Panc1 (cell line): ENCODE results near the gene FAF1. TPM values are rescaled to one million over a fixed set of nuclear protein-coding genes. Genes with fewer than 3 reads are reported as not detected.
"Not testable (repeated sequence)": the region's sequence is repeated elsewhere in the genome, so short reads cannot be mapped to it uniquely, and the experiment has no call there.

ENCODE experiments used
- ATAC-seq: fragments of 200-7000 bp; cut with Tn5 transposase; 2 replicates; pipeline ENCODE4 v1.9.1; 2020; ENCODE audit warnings: mild to moderate bottlenecking, moderate library complexity
- BruUV-seq: library from RNA; stranded (reverse); fragments of 400-500 nt; replicated peaks from 2 replicates; lab custom pipeline; 2021; lab: Mats Ljungman, UMichigan
- CTCF ChIA-PET: fragments of 300-600 bp; sonication (Branson Sonifier 250); formaldehyde crosslinking; loops from one replicate; lab custom pipeline; 2022; ENCODE audit warnings: antibody characterized with exemption; lab: Charles Lee
- POLR2A ChIA-PET: fragments of 300-600 bp; sonication (Branson Sonifier 250); formaldehyde crosslinking; loops from one replicate; lab custom pipeline; 2022; ENCODE audit warnings: antibody characterized with exemption; lab: Charles Lee
- DNase-seq: peaks from one replicate; pipeline ENCODE4 v3.0.0-alpha.2; 2010; ENCODE audit warnings: low read depth, low spot score
- H3K27ac ChIP-seq: 2 replicates; pipeline ENCODE4 v1.5.1; 2011; ENCODE audit warnings: mild to moderate bottlenecking, low read length, inconsistent platforms
- H3K27me3 ChIP-seq: fragments of 200-500 bp; sonication (Bioruptor generic); 2 replicates; pipeline ENCODE4 v1.6.0; 2014; ENCODE audit warnings: low read length, inconsistent platforms; ENCODE audit not compliant: control insufficient read depth, insufficient read depth
- H3K36me3 ChIP-seq: fragments of 200-500 bp; sonication (Bioruptor generic); 2 replicates; pipeline ENCODE4 v1.5.1; 2014; ENCODE audit warnings: inconsistent platforms, mild to moderate bottlenecking, low read length, moderate library complexity; ENCODE audit not compliant: control insufficient read depth, insufficient read depth
- H3K4me1 ChIP-seq: 2 replicates; pipeline ENCODE4 v1.5.1; 2011; ENCODE audit warnings: inconsistent platforms, mild to moderate bottlenecking, low read length, moderate library complexity; ENCODE audit not compliant: control insufficient read depth, insufficient read depth
- H3K4me3 ChIP-seq, 2 experiments: 2 replicates each; pipeline ENCODE4 v1.5.1; 2011 to 2012; ENCODE audit warnings: low read depth in 2 of 2, low read length in 2 of 2, mild to moderate bottlenecking in 2 of 2, inconsistent platforms in 1 of 2, moderate library complexity in 1 of 2
- H3K9me3 ChIP-seq: fragments of 200-500 bp; sonication (Bioruptor generic); 2 replicates; pipeline ENCODE4 v1.5.1; 2014; ENCODE audit warnings: low read depth, mild to moderate bottlenecking, inconsistent platforms, low read length, moderate library complexity; ENCODE audit not compliant: control insufficient read depth, insufficient read depth
- POLR2AphosphoS5 ChIP-seq: IDR thresholded peaks from 2 replicates; pipeline ENCODE4 v1.6.1; 2012; ENCODE audit warnings: mild to moderate bottlenecking, low read depth, low read length, moderate library complexity
- REST ChIP-seq, 2 experiments: IDR thresholded peaks; 2 replicates each; pipeline ENCODE4 v1.6.1; 2011 to 2012; ENCODE audit warnings: low read depth in 2 of 2, control low read depth in 1 of 2, low read length in 1 of 2, mild to moderate bottlenecking in 1 of 2, moderate library complexity in 1 of 2; ENCODE audit not compliant: insufficient read depth in 1 of 2
- SIN3A ChIP-seq: IDR thresholded peaks from 2 replicates; pipeline ENCODE4 v1.6.1; 2012; ENCODE audit warnings: low read depth, mild to moderate bottlenecking, low read length, moderate library complexity, borderline replicate concordance; ENCODE audit not compliant: insufficient read depth
- TCF7L2 ChIP-seq: IDR thresholded peaks from 2 replicates; pipeline ENCODE4 v1.6.1; 2011; ENCODE audit warnings: mild to moderate bottlenecking, low read depth, low read length, inconsistent platforms
- in situ Hi-C: cut with HindIII; loops from 2 replicates; pipeline ENCODE4 v1.10.0; 2016; ENCODE audit warnings: low sequenced_read_pairs, low pct_unique_long_range_greater_than_20kb
- intact Hi-C: fragments of 100-400 bp; cut with micrococcal nuclease; formaldehyde crosslinking; loops from one replicate; pipeline ENCODE4 v1.10.0; 2022; ENCODE audit not compliant: unreplicated experiment
- total RNA-seq: library from RNA; stranded (reverse); gene quantifications from one replicate; pipeline ENCODE4 v1.2.1, GENCODE V29; 2021; ENCODE audit not compliant: unreplicated experiment
- TF ChIP-seq, protein P1 (sequence below): fragments of 450-650 bp; IDR thresholded peaks from 2 replicates; pipeline ENCODE4 v1.5.1; 2017; ENCODE audit warnings: mild to moderate bottlenecking

The FAF1 gene
- total RNA-seq, 1 experiment from 2014 or later = 101 TPM

- H3K9me3 ChIP-seq = no peaks in the 10 kb centered on the region; the same call in 1 of the 2 replicates
- peak overlapping the region; percentile 23 to 54 for H3K4me3 ChIP-seq
- ATAC-seq = peak; percentile 98
- peak; percentile 65 for DNase-seq
- peak overlapping the region; percentile 18; the same call in 1 of the 2 replicates for H3K27ac ChIP-seq
- CTCF ChIA-PET = interaction anchor here (0.6 to 0.8 kb wide), 4 partner anchors 8 to 315 kb away, joined by 3 to 6 read pairs (median 3); no protein-coding TSS in a partner anchor
- TF ChIP-seq, protein P1, sequence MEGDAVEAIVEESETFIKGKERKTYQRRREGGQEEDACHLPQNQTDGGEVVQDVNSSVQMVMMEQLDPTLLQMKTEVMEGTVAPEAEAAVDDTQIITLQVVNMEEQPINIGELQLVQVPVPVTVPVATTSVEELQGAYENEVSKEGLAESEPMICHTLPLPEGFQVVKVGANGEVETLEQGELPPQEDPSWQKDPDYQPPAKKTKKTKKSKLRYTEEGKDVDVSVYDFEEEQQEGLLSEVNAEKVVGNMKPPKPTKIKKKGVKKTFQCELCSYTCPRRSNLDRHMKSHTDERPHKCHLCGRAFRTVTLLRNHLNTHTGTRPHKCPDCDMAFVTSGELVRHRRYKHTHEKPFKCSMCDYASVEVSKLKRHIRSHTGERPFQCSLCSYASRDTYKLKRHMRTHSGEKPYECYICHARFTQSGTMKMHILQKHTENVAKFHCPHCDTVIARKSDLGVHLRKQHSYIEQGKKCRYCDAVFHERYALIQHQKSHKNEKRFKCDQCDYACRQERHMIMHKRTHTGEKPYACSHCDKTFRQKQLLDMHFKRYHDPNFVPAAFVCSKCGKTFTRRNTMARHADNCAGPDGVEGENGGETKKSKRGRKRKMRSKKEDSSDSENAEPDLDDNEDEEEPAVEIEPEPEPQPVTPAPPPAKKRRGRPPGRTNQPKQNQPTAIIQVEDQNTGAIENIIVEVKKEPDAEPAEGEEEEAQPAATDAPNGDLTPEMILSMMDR = peak; percentile 95
- no peak for TF ChIP-seq SIN3A
- no peak for TF ChIP-seq REST (IDR thresholded peaks at IDR 0.05; ENCODE audit: insufficient read depth in 1 of 2, low read depth in 2 of 2, low read length in 1 of 2)
- no peak for TF ChIP-seq POLR2AphosphoS5
- in situ Hi-C loops (no loop called here), intact Hi-C loops (loop anchor here (2.0 to 5.0 kb wide), 3 partner anchors 94 to 314 kb away; no protein-coding TSS in a partner anchor)
- BruUV-seq = no TSS peak
- H3K27me3 ChIP-seq = no peaks in the 10 kb centered on the region
- H3K4me1 ChIP-seq = peaks cover 5% of the 10 kb centered on the region; the same call in 1 of the 2 replicates
- POLR2A ChIA-PET = no interaction called here
- H3K36me3 ChIP-seq = no peaks in the 10 kb centered on the region
Measured at GRCh38 chr1:50873458-50874187, 86.4 kb downstream of the FAF1 start.

- CTCF ChIA-PET, H3K27ac ChIP-seq, POLR2A ChIA-PET, H3K4me1 ChIP-seq, BruUV-seq, H3K36me3 ChIP-seq, intact Hi-C loops, H3K4me3 ChIP-seq, in situ Hi-C loops, DNase-seq, ATAC-seq, H3K27me3 ChIP-seq: not testable (repeated sequence)
- H3K9me3 ChIP-seq = peaks cover 20% of the 10 kb centered on the region; the same call in 1 of the 2 replicates
Measured at GRCh38 chr1:50864845-50865244, 95.2 kb downstream of the FAF1 start.

DNA sequence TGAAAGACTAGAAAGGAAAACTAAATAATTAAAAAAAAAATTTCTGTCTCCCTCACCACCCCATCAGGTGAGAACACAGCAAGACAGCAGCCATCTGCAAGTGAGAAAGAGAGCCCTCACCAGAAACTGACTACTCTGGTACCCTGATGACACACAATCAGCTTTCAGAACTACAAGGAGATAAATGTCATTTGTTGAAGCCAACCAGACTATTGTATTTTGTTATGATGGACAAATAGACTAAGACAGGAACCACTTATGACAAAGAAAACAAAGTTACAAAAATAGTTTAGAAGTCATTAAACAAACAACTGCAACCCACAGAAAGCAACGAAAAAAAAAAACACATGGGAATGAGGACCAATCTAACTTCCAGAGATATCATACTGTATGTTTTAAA lies 98.3 kb downstream of the FAF1 start:
- Histone ChIP-seq H3K4me3 (no peak overlapping the region), H3K9me3 (peaks cover 20% of the 10 kb centered on the region; the same call in 1 of the 2 replicates), H3K27ac (no peak overlapping the region), H3K4me1 (no peaks in the 10 kb centered on the region), H3K27me3 (no peaks in the 10 kb centered on the region), H3K36me3 (no peaks in the 10 kb centered on the region)
- in situ Hi-C loops = no loop called here
- TF ChIP-seq, protein P1 = no peak
- no peak for TF ChIP-seq SIN3A
- no peak for TF ChIP-seq POLR2AphosphoS5
- no peak for TF ChIP-seq REST (IDR thresholded peaks at IDR 0.05; ENCODE audit: insufficient read depth in 1 of 2, low read depth in 2 of 2, low read length in 1 of 2)
- no peak for TF ChIP-seq TCF7L2
- DNase-seq = no peak
- no TSS peak for BruUV-seq
- ChIA-PET CTCF (no interaction called here), POLR2A (interaction anchor here (0.5 kb wide), 1 partner anchor 440 kb away, joined by 3 read pairs; no protein-coding TSS in a partner anchor)
- ATAC-seq = no peak
- intact Hi-C loops = no loop called here
